K562 (cell line): ENCODE results near the gene MTG1. TPM values are rescaled to one million over a fixed set of nuclear protein-coding genes. Genes with fewer than 3 reads are reported as not detected.

ENCODE experiments used
- CSDE1 ChIP-seq, 2 experiments: fragments of 450-650 bp; IDR thresholded peaks; 2 replicates each; pipeline ENCODE4 v1.6.1; 2016; ENCODE audit warnings: mild to moderate bottlenecking in 1 of 2
- ETV1 ChIP-seq: fragments of 450-650 bp; conservative IDR thresholded peaks from 2 replicates; pipeline ENCODE4 v1.6.1; 2016; ENCODE audit warnings: missing genetic modification characterization, control low read depth, low read depth, missing compliant biosample characterization
- ETV6 ChIP-seq, 3 experiments: fragments of 150-350 bp in 1 of 3; sonication (generic) in 1 of 3; formaldehyde crosslinking in 1 of 3; IDR thresholded peaks; 2 replicates each; pipeline versions ENCODE4 v1.6.1 to v1.8.0; 2014 to 2022; ENCODE audit warnings: borderline replicate concordance in 2 of 3, low read depth in 2 of 3, antibody characterized with exemption in 1 of 3, low read length in 1 of 3, mild to moderate bottlenecking in 1 of 3, missing genetic modification reagents in 1 of 3
- EWSR1 ChIP-seq: fragments of 450-650 bp; IDR thresholded peaks from 2 replicates; pipeline ENCODE4 v1.6.1; 2018; ENCODE audit warnings: borderline replicate concordance, mild to moderate bottlenecking, low read depth, moderate library complexity; ENCODE audit not compliant: partially characterized antibody
- FUS ChIP-seq: fragments of 200-400 bp; formaldehyde crosslinking; optimal IDR thresholded peaks from 2 replicates; pipeline ENCODE3; 2017; ENCODE audit warnings: low read depth, low read length
- HNRNPL ChIP-seq: fragments of 200-400 bp; formaldehyde crosslinking; IDR thresholded peaks from 2 replicates; pipeline ENCODE4 v1.6.1; 2017; ENCODE audit warnings: low read depth, mild to moderate bottlenecking, low read length
- KDM5B ChIP-seq: fragments of 200-600 bp; sonication (generic); IDR thresholded peaks from 2 replicates; pipeline ENCODE4 v1.6.1; 2012; ENCODE audit warnings: low read depth, mild to moderate bottlenecking, moderate library complexity, low read length, control low read depth, inconsistent platforms; ENCODE audit not compliant: insufficient replicate concordance
- MEIS2 ChIP-seq: fragments of 450-650 bp; IDR thresholded peaks from 2 replicates; pipeline ENCODE4 v1.6.1; 2014; ENCODE audit warnings: mild to moderate bottlenecking; ENCODE audit not compliant: partially characterized antibody
- MTA3 ChIP-seq: fragments of 450-650 bp; formaldehyde crosslinking; IDR thresholded peaks from 2 replicates; pipeline ENCODE4 v1.6.1; 2017; ENCODE audit warnings: mild to moderate bottlenecking, borderline replicate concordance
- PTRF ChIP-seq: fragments of 450-650 bp; IDR thresholded peaks from 2 replicates; pipeline ENCODE4 v1.6.1; 2016; ENCODE audit warnings: mild to moderate bottlenecking, missing genetic modification characterization, missing compliant biosample characterization
- RFX7 ChIP-seq: fragments of 250-450 bp; sonication (Bioruptor Pico); IDR thresholded peaks from 2 replicates; pipeline ENCODE4 v1.5.1; 2021; ENCODE audit warnings: mild to moderate bottlenecking
- SMARCC2 ChIP-seq: fragments of 450-650 bp; IDR thresholded peaks from 2 replicates; pipeline ENCODE4 v1.6.1; 2017; ENCODE audit warnings: antibody characterized with exemption, moderate library complexity, mild to moderate bottlenecking, low read depth
- SNRNP70 ChIP-seq: fragments of 200-400 bp; formaldehyde crosslinking; optimal IDR thresholded peaks from 2 replicates; pipeline ENCODE3; 2017; ENCODE audit warnings: low read depth, low read length
- SP1 ChIP-seq: sonication (generic); formaldehyde crosslinking; IDR thresholded peaks from 2 replicates; pipeline ENCODE4 v1.8.1; 2022; ENCODE audit warnings: mild to moderate bottlenecking, missing genetic modification reagents
- STAT5B ChIP-seq: fragments of 250-450 bp; sonication (Bioruptor Pico); IDR thresholded peaks from 2 replicates; pipeline ENCODE4 v1.8.0; 2021; ENCODE audit warnings: mild to moderate bottlenecking, inconsistent platforms
- TAF9B ChIP-seq: fragments of 450-650 bp; IDR thresholded peaks from 2 replicates; pipeline ENCODE4 v1.6.1; 2018; ENCODE audit warnings: mild to moderate bottlenecking; ENCODE audit not compliant: partially characterized antibody
- TEAD4 ChIP-seq, 2 experiments: sonication (generic) in 1 of 2; formaldehyde crosslinking in 1 of 2; IDR thresholded peaks; 2 replicates each; pipeline versions ENCODE4 v1.6.1 to v1.8.0; 2012 to 2022; ENCODE audit warnings: borderline replicate concordance in 1 of 2, inconsistent platforms in 1 of 2, low read length in 1 of 2, mild to moderate bottlenecking in 1 of 2, missing genetic modification reagents in 1 of 2
- TFAM ChIP-seq: fragments of 250-450 bp; sonication (Bioruptor Pico); conservative IDR thresholded peaks from 2 replicates; pipeline ENCODE4 v1.5.0; 2021; ENCODE audit warnings: mild to moderate bottlenecking, moderate library complexity
- USF1 ChIP-seq: sonication (generic); formaldehyde crosslinking; IDR thresholded peaks from 2 replicates; pipeline ENCODE4 v1.9.0; 2022; ENCODE audit warnings: mild to moderate bottlenecking, missing genetic modification reagents
- ZBED1 ChIP-seq: IDR thresholded peaks from 2 replicates; pipeline ENCODE4 v1.6.1; 2014
- ZBTB11 ChIP-seq, 3 experiments: fragments of 200-800 bp in 1 of 3; fragments of 250-450 bp in 1 of 3; fragments of 450-650 bp in 1 of 3; sonication (Bioruptor Pico) in 1 of 3; sonication (Bioruptor generic) in 1 of 3; formaldehyde crosslinking in 1 of 3; IDR thresholded peaks; 2 replicates each; pipeline versions ENCODE4 v1.6.1 to v1.8.0; 2016 to 2022; ENCODE audit warnings: mild to moderate bottlenecking in 2 of 3, missing genetic modification characterization in 2 of 3, missing compliant biosample characterization in 1 of 3, moderate library complexity in 1 of 3
- ZNF23 ChIP-seq: fragments of 250-450 bp; sonication (Bioruptor Pico); IDR thresholded peaks from 2 replicates; pipeline ENCODE4 v1.4.0; 2020; ENCODE audit warnings: mild to moderate bottlenecking
- ZNF239 ChIP-seq: fragments of 250-450 bp; sonication (Bioruptor Pico); IDR thresholded peaks from 2 replicates; pipeline ENCODE4 v1.4.0; 2020; ENCODE audit warnings: mild to moderate bottlenecking
- polyA plus RNA-seq, 8 experiments: library from polyadenylated mRNA; depleted of rRNA in 4 of 8; stranded (reverse) in 5 of 8; unstranded in 3 of 8; fragments of >200 nt; fragmentation: Nextera tagmentation in 2 of 8; fragmentation: Illumina TruSeq in 1 of 8; extraction: Ambion mirVana in 2 of 8; extraction: Trizol in 1 of 8; gene quantifications; 2 replicates each; pipeline versions ENCODE4 v1.2.1 to v1.2.3, GENCODE V29; 2011 to 2014; ENCODE audit warnings: inconsistent platforms in 1 of 8, missing spikeins in 1 of 8
- total RNA-seq, 7 experiments: library from RNA; depleted of rRNA in 6 of 7; stranded (reverse); fragments of >200 nt in 6 of 7; fragmentation: Illumina TruSeq in 2 of 7; extraction: Trizol in 2 of 7; gene quantifications; 2 replicates each; pipeline versions ENCODE4 v1.2.1 to v1.2.3, GENCODE V29; 2011 to 2021; ENCODE audit warnings: low replicate concordance in 1 of 7
- TF ChIP-seq, protein P1 (sequence below): fragments of 250-450 bp; sonication (Bioruptor Pico); IDR thresholded peaks from 2 replicates; pipeline ENCODE4 v1.9.0; 2021; ENCODE audit warnings: mild to moderate bottlenecking

The MTG1 gene
- total and polyA plus RNA-seq, 9 of the 15 experiments (the other 6 are each of a cell fraction or from before 2014, with no cell fraction given) = 2.8 to 28.2 (median 15.4) TPM

DNA sequence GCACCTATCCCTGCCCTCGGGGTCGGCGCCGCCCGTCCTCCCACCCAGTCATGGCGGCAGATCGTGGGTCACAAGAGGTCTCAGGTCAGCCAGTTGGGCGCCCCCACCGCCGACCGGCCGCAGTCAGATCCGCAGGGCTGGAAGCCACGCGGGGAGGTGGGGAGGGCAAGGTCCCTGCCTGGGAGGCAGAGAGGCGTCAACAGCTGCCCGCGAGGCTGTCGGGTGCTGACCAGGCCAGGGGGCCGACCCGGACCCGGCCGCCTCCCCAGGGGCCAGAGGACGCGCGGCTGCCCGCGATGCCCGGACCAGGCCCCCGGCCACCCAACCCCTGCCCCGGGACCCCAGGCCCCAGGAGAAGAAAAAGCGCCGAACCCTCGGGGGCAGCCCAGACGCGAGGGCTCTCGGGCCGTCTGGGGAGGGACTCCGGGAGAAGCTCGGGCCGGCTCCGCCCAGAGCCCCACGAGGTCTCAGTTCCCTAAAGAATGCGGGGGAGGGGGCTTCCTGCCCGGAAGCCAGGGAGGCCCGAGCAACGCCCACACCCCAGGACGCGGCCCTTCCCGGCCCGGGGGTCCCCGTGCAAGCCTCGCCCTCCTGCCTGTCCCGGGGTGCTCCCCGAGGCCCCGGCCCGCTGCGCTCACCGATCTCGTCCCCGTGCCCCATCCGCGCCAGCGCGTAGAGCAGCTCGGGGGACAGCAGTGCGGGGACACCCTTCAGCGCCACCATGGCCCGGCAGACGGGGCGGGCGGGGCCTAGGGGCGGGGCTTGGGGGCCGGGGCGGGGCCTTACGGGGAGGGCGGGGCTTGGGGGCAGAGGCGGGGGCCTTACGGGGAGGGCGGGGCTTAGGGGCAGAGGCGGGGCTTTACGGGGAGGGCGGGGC is 36.4 kb upstream of the MTG1 start, which contains the start of gene FUOM (continued):
- TF ChIP-seq TAF9B (no peak), MEIS2 (no peak), TEAD4 (IDR thresholded peaks at IDR 0.05; ENCODE audit: low read length) (no peak), TEAD4 (CRISPR knock-in tag; IDR thresholded peaks at IDR 0.05; ENCODE audit: borderline replicate concordance) (no peak), KDM5B (peak; percentile 40), ZNF23 (CRISPR knock-in tag) (no peak), ZNF239 (no peak), TFAM (CRISPR knock-in tag) (no peak), STAT5B (CRISPR knock-in tag) (no peak), FUS (no peak), SNRNP70 (no peak), ZBED1 (no peak), EWSR1 (no peak), ETV6 (IDR thresholded peaks at IDR 0.05; ENCODE audit: borderline replicate concordance in 1 of 2, low read depth in 2 of 2, low read length in 1 of 2) (no peak), ETV6 (CRISPR knock-in tag; IDR thresholded peaks at IDR 0.05; ENCODE audit: borderline replicate concordance) (no peak), USF1 (CRISPR knock-in tag) (no peak), SMARCC2 (no peak), PTRF (tag) (no peak), HNRNPL (no peak), CSDE1 (IDR thresholded peaks at IDR 0.05) (no peak), SP1 (CRISPR knock-in tag) (no peak), ETV1 (tag) (0 out of 2 replicates have a peak, but pooled peaks have one; percentile 23), RFX7 (no peak), MTA3 (no peak), ZBTB11 (CRISPR knock-in tag; IDR thresholded peaks at IDR 0.05) (peak in 2 of 3 experiments; percentile 82 to 94; a peak in 4 of 6 replicates)
- TF ChIP-seq, protein P1, sequence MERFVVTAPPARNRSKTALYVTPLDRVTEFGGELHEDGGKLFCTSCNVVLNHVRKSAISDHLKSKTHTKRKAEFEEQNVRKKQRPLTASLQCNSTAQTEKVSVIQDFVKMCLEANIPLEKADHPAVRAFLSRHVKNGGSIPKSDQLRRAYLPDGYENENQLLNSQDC (CRISPR knock-in tag) = no peak
